Fibroblast of gingiva (primary cell): ENCODE results near the gene SFRP2.
A peak's percentile ranks its signal among the peaks of the same experiment; 100 is the strongest.

ENCODE experiments used
- DNase-seq: peaks from one replicate; pipeline ENCODE4 v3.0.0-alpha.2; 2011; ENCODE audit warnings: low read depth

SFRP2 gene

DNA sequence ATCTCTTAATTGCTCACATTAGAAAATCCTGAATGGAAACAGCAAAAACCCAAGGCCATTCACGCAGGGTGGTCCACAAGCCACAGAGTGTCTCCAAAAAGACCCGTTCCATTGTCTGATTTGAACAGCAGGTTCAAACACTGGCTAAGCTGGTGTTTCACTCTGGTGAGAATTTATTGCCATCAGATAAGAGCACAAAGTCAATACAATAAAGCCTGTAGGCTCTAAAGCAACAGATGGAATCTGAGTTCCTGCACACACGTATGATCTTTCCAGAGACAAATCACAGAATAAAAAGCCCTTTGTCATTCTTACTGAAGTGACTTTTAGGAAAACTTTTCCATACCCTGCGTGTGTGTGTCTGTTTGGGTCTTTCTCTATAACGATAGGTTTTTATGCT is 5.1 kb upstream of the SFRP2 start:
- no peak for DNase-seq

DNA sequence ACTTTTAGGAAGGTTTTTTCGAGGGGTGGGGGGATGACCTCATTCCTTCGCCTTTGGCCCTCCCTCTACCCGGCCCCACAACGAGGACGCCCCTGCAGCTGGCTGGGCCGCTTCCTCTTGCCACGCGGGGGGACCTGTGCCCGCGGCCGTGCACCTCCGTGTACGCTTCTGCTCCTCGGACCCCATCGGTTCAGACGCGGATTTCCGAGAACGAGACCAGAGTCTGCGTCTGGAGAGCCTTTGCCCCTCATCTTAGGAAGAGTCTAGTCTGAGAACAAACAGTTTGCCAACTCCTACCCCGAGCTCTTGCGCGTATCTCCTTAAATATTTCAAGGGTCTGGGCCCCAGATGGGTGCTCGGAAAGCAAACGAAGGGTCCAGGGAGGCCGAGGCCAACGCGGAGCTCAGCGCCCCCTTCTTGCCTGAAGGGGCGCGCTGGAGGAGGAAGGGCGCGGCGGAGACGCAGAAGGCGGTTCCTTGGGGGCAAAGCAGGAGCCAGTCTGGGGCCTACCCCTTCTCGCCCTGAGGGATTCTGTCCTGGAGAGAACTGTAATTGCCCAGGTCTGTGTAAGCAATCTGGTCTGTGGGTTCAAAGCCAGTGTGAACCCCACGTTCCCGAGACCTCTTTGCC is 3.9 kb upstream of the SFRP2 start:
- DNase-seq: no peak

- peak; percentile 64 for DNase-seq
Observed at GRCh38 chr4:153791746-153792617, 3.1 kb upstream of the SFRP2 start.

GRCh38 chr4:153790962-153791551 is 2.2 kb upstream of the SFRP2 start:
- DNase-seq: no peak

GRCh38 chr4:153790500-153790865 is 1.6 kb upstream of the SFRP2 start:
- DNase-seq: no peak

DNA sequence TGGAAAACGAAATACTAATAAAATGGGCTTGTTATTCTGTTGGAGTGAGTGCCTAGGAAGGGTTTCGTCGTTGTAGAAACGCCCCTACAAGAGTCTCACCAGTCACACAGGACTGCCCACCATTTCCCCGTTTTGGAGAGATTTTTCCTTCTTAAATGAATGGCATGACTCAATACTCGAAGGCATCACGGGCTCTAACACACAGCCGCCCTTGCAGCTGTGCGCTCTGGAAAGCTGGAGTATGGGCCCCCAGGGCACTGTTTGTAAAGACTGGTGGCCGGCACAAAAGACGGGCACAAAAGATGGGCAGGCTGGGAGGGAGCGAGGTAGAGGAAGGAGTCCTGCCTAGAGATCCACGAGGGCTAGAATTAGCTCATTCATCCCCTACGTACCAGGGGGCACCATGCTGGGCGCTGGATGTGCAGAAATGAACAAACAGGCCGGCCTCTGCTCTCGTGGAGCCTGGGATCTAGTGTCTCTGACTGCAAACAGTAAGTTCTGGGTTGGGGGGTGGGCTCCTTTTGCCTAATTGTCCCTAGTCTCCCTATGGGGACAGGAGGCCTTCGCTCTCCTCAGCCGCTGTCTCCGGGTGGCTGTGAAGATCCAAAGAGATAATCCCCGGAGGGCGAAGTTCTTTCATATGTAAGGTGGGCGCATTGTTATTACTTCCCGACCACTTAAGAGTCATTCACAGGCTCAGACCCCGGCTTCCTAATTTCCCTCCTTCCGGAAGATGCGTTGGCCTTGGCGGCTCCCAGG is 1.0 kb upstream of the SFRP2 start:
- no peak for DNase-seq

DNA sequence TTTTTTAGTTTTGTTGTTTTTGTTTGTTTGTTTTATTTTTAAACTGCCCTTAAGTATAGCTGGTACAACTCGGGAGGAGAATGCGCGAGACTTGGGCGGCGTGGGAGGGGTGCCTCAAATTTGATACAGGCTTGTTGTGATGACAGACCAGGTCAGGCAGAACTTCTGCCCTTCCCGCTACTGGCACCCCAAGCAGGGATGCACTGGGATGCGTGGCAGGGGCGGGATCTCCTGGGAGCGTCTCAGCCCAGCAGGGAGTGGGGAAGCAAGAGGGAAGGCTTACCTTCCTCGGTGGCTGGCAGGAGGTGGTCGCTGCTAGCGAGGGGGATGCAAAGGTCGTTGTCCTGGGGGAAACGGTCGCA is 851 bp downstream of the SFRP2 start:
- DNase-seq: no peak

- DNase-seq: no peak
Observed at GRCh38 chr4:153787575-153787974, 1.3 kb downstream of the SFRP2 start.

DNA sequence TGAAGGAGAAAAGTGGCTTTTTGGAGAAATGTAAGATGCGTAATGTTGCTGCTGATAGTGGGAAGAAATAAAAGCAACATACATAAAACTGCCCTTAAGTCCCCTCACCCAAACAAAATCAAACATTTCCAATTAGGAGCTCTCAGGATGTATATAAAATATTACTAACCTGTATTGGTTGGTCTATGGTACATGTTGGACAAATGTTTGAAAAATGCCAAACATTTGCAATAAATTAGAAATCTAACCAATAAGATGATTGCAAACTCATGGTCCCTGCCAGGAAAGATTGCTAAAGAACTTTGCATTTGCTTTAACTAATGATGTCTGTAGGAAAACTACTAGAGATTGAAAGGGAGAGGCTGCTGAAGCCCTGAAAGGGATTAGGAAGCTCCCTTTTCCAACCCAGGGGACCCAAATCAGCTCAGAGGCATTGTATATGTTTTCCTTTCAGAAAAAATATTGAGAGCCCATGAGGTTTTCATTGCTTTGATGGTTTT is 1.8 kb downstream of the SFRP2 start:
- DNase-seq: peak; percentile 28

DNA sequence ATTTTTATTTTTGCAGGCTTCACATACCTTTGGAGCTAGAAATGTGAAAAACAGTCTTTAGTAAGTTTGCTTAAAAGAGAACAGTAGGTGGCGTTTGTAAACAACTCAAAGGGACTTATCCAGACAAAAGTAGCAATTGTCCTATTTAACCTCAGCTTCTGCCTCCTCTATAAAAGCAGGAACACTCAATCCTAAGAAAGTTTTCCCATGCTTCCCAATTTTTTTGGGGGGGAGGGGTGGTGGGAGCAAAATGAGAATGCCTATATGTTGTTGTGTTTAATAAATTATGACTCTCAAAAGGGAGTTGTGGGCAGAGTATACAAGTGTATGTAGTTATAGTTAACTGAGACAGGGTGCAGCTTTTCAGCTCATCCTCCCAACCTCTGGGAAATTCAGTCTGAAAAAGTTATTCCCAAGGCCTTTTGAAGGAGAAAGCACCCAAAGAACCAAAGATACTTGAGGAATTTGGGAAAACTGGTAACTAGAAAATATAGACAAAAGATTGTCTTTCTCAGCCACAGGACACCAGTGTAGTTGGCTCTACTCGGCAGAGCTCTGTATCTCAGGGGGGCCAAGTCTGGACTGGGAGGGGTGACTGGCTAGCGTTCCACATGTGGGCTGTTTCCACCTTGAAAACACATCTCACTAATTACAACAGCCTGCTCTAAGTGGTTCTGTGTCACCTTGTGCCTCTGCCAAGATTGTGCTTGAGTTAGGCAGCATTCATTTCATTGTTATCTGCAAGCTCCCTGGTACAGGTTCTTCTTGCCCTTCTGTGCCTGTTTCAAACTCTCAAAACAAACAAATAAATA is 2.8 kb downstream of the SFRP2 start:
- DNase-seq: peak; percentile 38

- DNase-seq: no peak
Observed at GRCh38 chr4:153784166-153784699, 4.7 kb downstream of the SFRP2 start.

- DNase-seq: peak; percentile 67
Observed at GRCh38 chr4:153782581-153782980, 6.3 kb downstream of the SFRP2 start.

- peak; percentile 96 for DNase-seq
Observed at GRCh38 chr4:153781717-153782416, 7.0 kb downstream of the SFRP2 start.

DNA sequence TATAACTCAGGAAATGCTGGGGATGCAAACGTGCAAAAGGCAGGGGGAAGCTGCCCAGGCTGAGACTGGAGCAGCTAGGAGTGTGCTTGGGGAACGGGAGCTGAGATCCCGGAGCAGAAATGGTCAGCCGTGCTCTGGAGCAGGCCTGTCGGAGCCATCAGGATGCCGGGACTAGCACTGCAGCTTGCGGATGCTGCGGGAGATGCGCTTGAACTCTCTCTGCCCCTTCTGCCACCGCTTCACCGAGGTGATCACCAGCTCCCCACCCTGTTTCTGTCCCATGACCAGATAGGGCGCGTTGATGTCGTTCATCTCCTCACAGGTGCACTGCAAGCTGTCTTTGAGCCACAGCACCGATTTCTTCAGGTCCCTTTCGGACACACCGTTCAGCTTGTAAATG is 7.6 kb downstream of the SFRP2 start:
- DNase-seq: no peak

DNA sequence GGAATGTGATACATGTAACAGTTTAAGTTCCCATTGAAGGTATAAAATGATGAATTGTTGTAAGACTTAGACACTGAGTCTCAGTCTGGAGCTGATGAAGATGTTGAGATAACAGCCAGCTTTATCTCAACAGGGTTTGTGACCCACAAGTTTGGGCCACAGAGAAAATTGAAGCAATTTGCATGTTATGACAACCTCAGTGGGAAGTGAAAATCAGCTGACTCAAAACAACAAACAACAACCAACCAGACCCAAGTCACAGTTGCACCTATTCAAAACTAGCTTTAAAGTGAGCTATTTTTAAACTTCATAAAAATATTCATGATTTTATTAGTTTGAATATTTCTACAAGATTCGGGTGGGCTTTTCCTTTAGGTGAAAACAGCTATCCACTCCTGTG is 8.0 kb downstream of the SFRP2 start:
- DNase-seq: no peak

- no peak for DNase-seq
Observed at GRCh38 chr4:153780221-153780620, 8.7 kb downstream of the SFRP2 start.

- DNase-seq: no peak
Observed at GRCh38 chr4:153778383-153778782, 10.5 kb downstream of the SFRP2 start.

- DNase-seq: no peak
Observed at GRCh38 chr4:153777421-153777820, 11.5 kb downstream of the SFRP2 start.

- DNase-seq: no peak
Observed at GRCh38 chr4:153776601-153777000, 12.3 kb downstream of the SFRP2 start.

DNA sequence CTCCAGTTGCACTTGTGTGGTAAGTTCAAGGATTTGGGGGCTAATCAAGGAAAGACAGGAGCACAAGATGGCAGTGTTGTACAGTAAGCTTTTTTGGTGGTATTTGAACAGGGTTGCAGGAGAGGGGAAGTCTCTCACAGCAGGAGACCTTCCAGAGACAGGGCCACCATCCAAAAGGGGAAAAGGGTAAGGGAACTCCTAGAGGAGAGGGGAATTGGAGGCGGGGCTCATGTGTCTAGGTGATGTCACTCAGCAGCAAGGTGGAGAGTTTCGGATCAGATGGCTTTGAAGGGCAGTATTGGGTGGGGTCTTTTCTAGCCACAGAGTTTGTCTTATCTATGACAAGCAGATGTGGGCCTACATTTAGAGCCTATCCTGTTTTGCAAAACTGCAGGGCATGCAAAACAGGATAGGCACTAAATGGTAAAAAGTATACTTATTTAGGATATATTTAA is 15.6 kb downstream of the SFRP2 start:
- no peak for DNase-seq

GRCh38 chr4:153771046-153771445 is 17.8 kb downstream of the SFRP2 start:
- peak; percentile 31 for DNase-seq
